Measurements from ENCODE around the gene AFP. TPM values are rescaled to one million over a fixed set of nuclear protein-coding genes. Genes with fewer than 3 reads are reported as not detected.

AFP gene
- total and polyA plus RNA-seq, 2 of the 4 experiments (the other 2 are of a cell fraction): 0.87 to 1.3 TPM

DNA sequence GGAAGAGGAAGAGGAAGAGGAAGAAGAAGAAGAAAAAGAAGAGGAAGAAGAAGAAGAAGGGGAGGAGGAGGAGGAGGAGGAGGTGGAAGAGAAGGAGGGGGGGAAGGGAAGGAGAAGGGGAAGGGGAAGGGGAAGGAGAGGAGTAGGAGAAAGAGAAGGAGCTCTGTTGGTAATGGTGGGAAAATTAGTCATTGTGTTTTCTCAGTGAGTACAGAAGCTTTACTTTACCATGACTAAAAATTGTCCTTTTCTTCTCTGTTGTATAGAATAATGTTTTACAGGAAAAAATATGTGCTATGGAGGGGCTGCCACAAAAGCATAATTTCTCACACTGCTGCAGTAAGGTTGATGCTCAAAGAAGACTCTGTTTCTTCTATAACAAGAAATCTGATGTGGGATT lies 49.6 kb downstream of the AFP start:
- Histone ChIP-seq H2AK5ac (ENCODE audit: low read depth, low read length) (no peak overlapping the region), H4K5ac (ENCODE audit: low read depth, low read length) (no peak overlapping the region), H3K4me3 (ENCODE audit: insufficient read depth, low read depth, low read length) (no peak overlapping the region), H3K23ac (ENCODE audit: low read depth, low read length) (no peak overlapping the region), H3K9ac (ENCODE audit: low read depth, low read length) (no peak overlapping the region), H2AK9ac (replicated peaks; ENCODE audit: low read depth, low read length, poor library complexity) (no peak overlapping the region), H3K79me1 (ENCODE audit: low read depth in 1 of 2, low read length in 2 of 2) (no peaks in the 10 kb centered on the region), H3K36me3 (ENCODE audit: control insufficient read depth, insufficient read depth, low read length) (no peaks in the 10 kb centered on the region), H3K27ac (ENCODE audit: insufficient read depth, low read length) (no peak overlapping the region), H4K20me1 (ENCODE audit: insufficient read depth, low read length) (no peaks in the 10 kb centered on the region), H3K4me2 (ENCODE audit: low read depth, low read length) (no peak overlapping the region), H3K14ac (replicated peaks; ENCODE audit: low read depth, low read length) (no peak overlapping the region), H4K91ac (ENCODE audit: insufficient read depth, low read depth, low read length) (no peak overlapping the region), H2AFZ (replicated peaks; ENCODE audit: low read length, poor library complexity) (no peak overlapping the region), H2BK5ac (ENCODE audit: low read depth, low read length, poor library complexity, severe bottlenecking) (no peak overlapping the region), H4K8ac (ENCODE audit: low read depth in 2 of 2, low read length in 2 of 2) (no peak overlapping the region), H3K4me1 (ENCODE audit: control insufficient read depth, insufficient read depth, low read length) (no peaks in the 10 kb centered on the region), H3K18ac (ENCODE audit: low read depth, low read length) (no peak overlapping the region), H3K4ac (ENCODE audit: low read depth, low read length) (no peak overlapping the region), H3K9me3 (ENCODE audit: control insufficient read depth, insufficient read depth, low read length) (no peaks in the 10 kb centered on the region), H3K9me1 (ENCODE audit: insufficient read depth, low read length) (no peaks in the 10 kb centered on the region), H2BK15ac (ENCODE audit: low read depth, low read length) (no peak overlapping the region), H2BK20ac (ENCODE audit: low read depth, low read length) (no peak overlapping the region), H3K27me3 (ENCODE audit: control insufficient read depth, insufficient read depth, low read length) (no peaks in the 10 kb centered on the region; the same call in 1 of the 2 replicates), H3K56ac (ENCODE audit: extremely low read depth, insufficient read depth, low read length) (no peak overlapping the region), H2BK120ac (ENCODE audit: low read depth, low read length) (no peak overlapping the region)
- dilution Hi-C loops (cut with HindIII; ENCODE audit: low sequenced_read_pairs, unreplicated experiment): no loop called here
- no TSS peak for BruUV-seq (replicated peaks)
- ATAC-seq (ENCODE audit: low read depth) (no peak), DNase-seq (no peak)
- intact Hi-C loops (cut with micrococcal nuclease): no loop called here
- ChIA-PET POLR2A (ENCODE audit: unreplicated experiment) (no interaction called here), CTCF (no interaction called here)
- no peak for TF ChIP-seq BHLHE40 (IDR thresholded peaks at IDR 0.05; ENCODE audit: low read depth, low read length)
- TF ChIP-seq CHD1 (IDR thresholded peaks at IDR 0.05; ENCODE audit: low read depth, low read length): no peak
- no peak for TF ChIP-seq MXI1 (IDR thresholded peaks at IDR 0.05; ENCODE audit: borderline replicate concordance, low read depth, low read length)
- no peak for TF ChIP-seq SMC3 (IDR thresholded peaks at IDR 0.05; ENCODE audit: low read depth, low read length)
- TF ChIP-seq POLR2A (IDR thresholded peaks at IDR 0.05; ENCODE audit: low read depth, low read length): no peak
- no peak for TF ChIP-seq MAZ (IDR thresholded peaks at IDR 0.05; ENCODE audit: borderline replicate concordance, low read depth, low read length)
- TF ChIP-seq NFE2L2 (IDR thresholded peaks at IDR 0.05; ENCODE audit: low read depth, low read length): no peak
- TF ChIP-seq FOS (IDR thresholded peaks at IDR 0.05; ENCODE audit: low read depth, low read length): no peak
- in situ Hi-C loops (cut with MboI; ENCODE audit: low sequenced_read_pairs): no loop called here
